ENCODE data around the gene ALDOB.

GRCh38 chr9:101383361-101383760, 52.2 kb downstream of the ALDOB start:
- TF ChIP-seq CTCF (IDR thresholded peaks at IDR 0.05; ENCODE audit: low read depth, low read length, poor library complexity, severe bottlenecking), result no peak
- no peak for TF ChIP-seq EZH2phosphoT487 (IDR thresholded peaks at IDR 0.05; ENCODE audit: borderline replicate concordance, low read length)
